ENCODE results near the gene TMIGD3.

Gene TMIGD3

GRCh38 chr1:111535256-111536191 lies 32.1 kb upstream of the TMIGD3 start:
- Histone ChIP-seq H3K9ac (no peak overlapping the region), H3K27ac (no peak overlapping the region), H3K36me3 (no peaks in the 10 kb centered on the region), H3K9me3 (peaks cover 6% of the 10 kb centered on the region; the same call in 1 of the 2 replicates), H3K27me3 (no peaks in the 10 kb centered on the region), H4K20me1 (no peaks in the 10 kb centered on the region), H3K4me1 (no peaks in the 10 kb centered on the region), H3K4me3 (no peak overlapping the region), H3K4me2 (no peak overlapping the region)
- no peak for TF ChIP-seq Cebpa-rat (IDR thresholded peaks at IDR 0.05)

GRCh38 chr1:111520053-111520452 lies 16.6 kb upstream of the TMIGD3 start:
- Histone ChIP-seq H3K36me3 (no peaks in the 10 kb centered on the region), H4K20me1 (no peaks in the 10 kb centered on the region), H3K9me3 (peaks cover 7% of the 10 kb centered on the region), H3K9ac (no peak overlapping the region), H3K4me1 (peaks cover 26% of the 10 kb centered on the region), H3K27ac (no peak overlapping the region), H3K4me3 (no peak overlapping the region), H3K27me3 (no peaks in the 10 kb centered on the region), H3K4me2 (no peak overlapping the region)
- TF ChIP-seq Cebpa-rat (IDR thresholded peaks at IDR 0.05), result no peak

GRCh38 chr1:111517469-111518225 lies 14.2 kb upstream of the TMIGD3 start:
- Histone ChIP-seq H4K20me1 (no peaks in the 10 kb centered on the region), H3K4me3 (no peak overlapping the region), H3K9ac (no peak overlapping the region), H3K27ac (peak overlapping the region; percentile 88), H3K27me3 (no peaks in the 10 kb centered on the region), H3K4me2 (peak overlapping the region; percentile 97), H3K9me3 (no peaks in the 10 kb centered on the region), H3K4me1 (peaks cover 36% of the 10 kb centered on the region), H3K36me3 (no peaks in the 10 kb centered on the region)
- no peak for TF ChIP-seq Cebpa-rat (IDR thresholded peaks at IDR 0.05)

- peaks cover 41% of the 10 kb centered on the region for H3K4me1 ChIP-seq
- no peaks in the 10 kb centered on the region for H3K27me3 ChIP-seq
- peak overlapping the region; percentile 97 for H3K4me2 ChIP-seq
- no peaks in the 10 kb centered on the region for H3K36me3 ChIP-seq
- TF ChIP-seq Cebpa-rat (IDR thresholded peaks at IDR 0.05), result no peak
- peak overlapping the region; percentile 88 for H3K27ac ChIP-seq
- H4K20me1 ChIP-seq, result no peaks in the 10 kb centered on the region
- H3K9me3 ChIP-seq, result no peaks in the 10 kb centered on the region
- H3K9ac ChIP-seq, result peak overlapping the region; percentile 75
- H3K4me3 ChIP-seq, result peak overlapping the region; percentile 64
Measured at GRCh38 chr1:111516005-111516535, 12.6 kb upstream of the TMIGD3 start.

GRCh38 chr1:111515291-111516004 lies 12.0 kb upstream of the TMIGD3 start:
- TF ChIP-seq Cebpa-rat (IDR thresholded peaks at IDR 0.05), result no peak
- Histone ChIP-seq H3K27me3 (no peaks in the 10 kb centered on the region), H3K27ac (peak overlapping the region; percentile 88), H3K4me3 (peak overlapping the region; percentile 64), H3K36me3 (no peaks in the 10 kb centered on the region), H3K9ac (peak overlapping the region; percentile 75), H3K4me1 (peaks cover 41% of the 10 kb centered on the region), H3K4me2 (peak overlapping the region; percentile 97), H4K20me1 (no peaks in the 10 kb centered on the region), H3K9me3 (no peaks in the 10 kb centered on the region)

GRCh38 chr1:111513410-111514020 lies 10.1 kb upstream of the TMIGD3 start:
- Histone ChIP-seq H3K9ac (no peak overlapping the region), H3K9me3 (no peaks in the 10 kb centered on the region), H3K27me3 (no peaks in the 10 kb centered on the region), H3K4me3 (no peak overlapping the region), H3K4me2 (no peak overlapping the region), H3K27ac (no peak overlapping the region), H4K20me1 (no peaks in the 10 kb centered on the region), H3K4me1 (peaks cover 53% of the 10 kb centered on the region), H3K36me3 (no peaks in the 10 kb centered on the region)
- TF ChIP-seq Cebpa-rat (IDR thresholded peaks at IDR 0.05), result no peak

GRCh38 chr1:111512931-111513330 lies 9.5 kb upstream of the TMIGD3 start:
- no peak overlapping the region for H3K4me2 ChIP-seq

GRCh38 chr1:111512132-111512889 lies 8.9 kb upstream of the TMIGD3 start:
- no peak overlapping the region for H3K27ac ChIP-seq
- H4K20me1 ChIP-seq, result no peaks in the 10 kb centered on the region
- H3K4me1 ChIP-seq, result peaks cover 59% of the 10 kb centered on the region
- no peak overlapping the region for H3K9ac ChIP-seq
- H3K27me3 ChIP-seq, result no peaks in the 10 kb centered on the region
- no peaks in the 10 kb centered on the region for H3K36me3 ChIP-seq
- no peak for TF ChIP-seq Cebpa-rat (IDR thresholded peaks at IDR 0.05)
- H3K9me3 ChIP-seq, result no peaks in the 10 kb centered on the region
- H3K4me3 ChIP-seq, result no peak overlapping the region
- no peak overlapping the region for H3K4me2 ChIP-seq

More at GRCh38 chr1:111512931-111513330, 9.5 kb upstream of the TMIGD3 start:
- H3K36me3 ChIP-seq, result no peaks in the 10 kb centered on the region
- no peaks in the 10 kb centered on the region for H3K27me3 ChIP-seq
- no peak overlapping the region for H3K9ac ChIP-seq
- no peaks in the 10 kb centered on the region for H3K9me3 ChIP-seq
- no peak overlapping the region for H3K27ac ChIP-seq
- H4K20me1 ChIP-seq, result no peaks in the 10 kb centered on the region
- peaks cover 57% of the 10 kb centered on the region for H3K4me1 ChIP-seq
- H3K4me3 ChIP-seq, result no peak overlapping the region
- no peak for TF ChIP-seq Cebpa-rat (IDR thresholded peaks at IDR 0.05)

Data from BLaER1 (cell line).